Osteoblast (primary cell): ENCODE measurements around the gene SLC19A1. TPM values are rescaled to one million over a fixed set of nuclear protein-coding genes. Genes with fewer than 3 reads are reported as not detected.

Experiments used
- DNase-seq: peaks from one replicate; pipeline ENCODE4 v3.0.0; 2011; ENCODE audit warnings: low spot score, mixed read lengths; ENCODE audit not compliant: insufficient read length; ENCODE audit errors: missing footprints
- H2AFZ ChIP-seq: 2 replicates; pipeline ENCODE4 v1.6.0; 2011; ENCODE audit warnings: mild to moderate bottlenecking, low read length
- H3K27ac ChIP-seq: 2 replicates; pipeline ENCODE4 v1.5.1; 2011; ENCODE audit warnings: mild to moderate bottlenecking, low read depth, low read length, moderate library complexity
- H3K27me3 ChIP-seq: 2 replicates; pipeline ENCODE4 v1.6.0; 2012; ENCODE audit warnings: mild to moderate bottlenecking, control low read depth, inconsistent platforms, low read length, moderate library complexity; ENCODE audit not compliant: insufficient read depth
- H3K36me3 ChIP-seq: 2 replicates; pipeline ENCODE4 v1.5.1; 2011; ENCODE audit warnings: mild to moderate bottlenecking, low read length, control low read depth, moderate library complexity; ENCODE audit not compliant: insufficient read depth
- H3K4me1 ChIP-seq: 2 replicates; pipeline ENCODE4 v1.5.1; 2011; ENCODE audit warnings: mild to moderate bottlenecking, low read length, control low read depth, moderate library complexity; ENCODE audit not compliant: insufficient read depth
- H3K4me2 ChIP-seq: 2 replicates; pipeline ENCODE4 v1.6.0; 2011; ENCODE audit warnings: mild to moderate bottlenecking, low read length; ENCODE audit not compliant: insufficient read depth
- H3K4me3 ChIP-seq: fragments of 200-600 bp; sonication (generic); 3 replicates; pipeline ENCODE4 v1.5.1; 2012; ENCODE audit warnings: mild to moderate bottlenecking, low read length, inconsistent platforms; ENCODE audit not compliant: insufficient read depth
- H3K79me2 ChIP-seq: 2 replicates; pipeline ENCODE4 v1.6.0; 2012; ENCODE audit warnings: mild to moderate bottlenecking, low read length, control low read depth, inconsistent platforms; ENCODE audit not compliant: insufficient read depth
- H3K9me3 ChIP-seq: 2 replicates; pipeline ENCODE4 v1.5.1; 2011; ENCODE audit warnings: low read depth, low read length, control low read depth
- H4K20me1 ChIP-seq: 2 replicates; pipeline ENCODE4 v1.6.0; 2012; ENCODE audit warnings: mild to moderate bottlenecking, low read length, control low read depth; ENCODE audit not compliant: insufficient read depth
- CTCF ChIP-seq: IDR thresholded peaks from 2 replicates; pipeline ENCODE4 v1.5.1; 2011; ENCODE audit warnings: mild to moderate bottlenecking, low read depth, low read length, moderate library complexity; ENCODE audit errors: extremely low read depth
- total RNA-seq: library from RNA; depleted of rRNA; stranded (reverse); fragments of >200 nt; gene quantifications from 2 replicates; pipeline ENCODE4 v1.2.3, GENCODE V29; 2012

The SLC19A1 gene
- total RNA-seq, 1 donor, result 2.9 TPM

DNA sequence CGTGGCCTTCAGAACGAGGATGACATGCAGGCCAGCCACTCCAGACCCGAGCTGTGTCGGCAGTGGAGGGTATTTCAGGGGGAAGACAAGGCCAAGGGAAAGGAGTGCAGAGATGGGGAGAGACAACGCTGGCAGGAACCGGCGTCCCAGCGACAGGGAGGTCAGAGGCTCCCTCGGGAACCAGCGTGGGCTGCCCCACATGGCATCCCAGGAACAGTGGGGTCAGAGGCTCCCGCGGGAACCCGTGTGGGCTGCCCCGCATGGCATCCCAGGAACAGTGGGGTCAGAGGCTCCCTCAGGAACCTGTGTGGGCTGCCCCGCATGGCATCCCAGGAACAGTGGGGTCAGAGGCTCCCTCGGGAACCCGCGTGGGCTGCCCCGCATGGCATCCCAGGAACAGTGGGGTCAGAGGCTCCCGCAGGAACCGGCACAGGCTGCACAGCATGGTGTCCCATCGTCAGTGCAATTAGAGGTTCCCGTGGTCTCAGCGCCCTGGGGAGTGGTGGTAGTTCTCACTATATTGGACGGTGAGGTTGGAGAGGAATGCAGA lies 43.0 kb downstream of the SLC19A1 start:
- TF ChIP-seq CTCF, result no peak
- Histone ChIP-seq H2AFZ (no peak overlapping the region), H3K36me3 (no peaks in the 10 kb centered on the region), H3K9me3 (no peaks in the 10 kb centered on the region), H3K79me2 (no peaks in the 10 kb centered on the region), H3K27ac (no peak overlapping the region), H4K20me1 (no peaks in the 10 kb centered on the region), H3K27me3 (no peaks in the 10 kb centered on the region), H3K4me1 (no peaks in the 10 kb centered on the region), H3K4me3 (no peak overlapping the region), H3K4me2 (no peak overlapping the region)
- DNase-seq, result no peak

DNA sequence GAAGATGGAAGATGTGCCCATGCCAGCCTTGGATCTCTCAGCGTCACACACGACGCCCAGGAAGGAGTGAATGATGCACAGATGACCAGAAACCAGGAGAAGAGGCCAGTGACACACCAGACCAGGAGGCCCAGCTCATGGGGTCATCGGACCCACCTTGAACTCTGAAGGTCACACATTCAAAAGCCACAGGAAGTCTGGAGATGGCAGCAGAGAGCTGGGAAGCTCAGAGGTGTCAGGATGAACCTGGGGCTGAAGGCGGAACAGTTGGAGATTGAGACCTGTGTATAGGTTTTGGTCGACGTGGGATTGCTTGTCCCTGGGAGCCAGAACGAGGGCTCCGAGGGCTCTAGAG lies 43.6 kb downstream of the SLC19A1 start:
- TF ChIP-seq CTCF, result no peak

GRCh38 chr21:45497846-45498645 lies 44.2 kb downstream of the SLC19A1 start:
- Histone ChIP-seq H3K4me2 (no peak overlapping the region), H3K27ac (no peak overlapping the region), H3K4me1 (no peaks in the 10 kb centered on the region), H3K4me3 (no peak overlapping the region), H3K9me3 (no peaks in the 10 kb centered on the region), H3K79me2 (no peaks in the 10 kb centered on the region), H3K27me3 (no peaks in the 10 kb centered on the region), H3K36me3 (no peaks in the 10 kb centered on the region), H4K20me1 (no peaks in the 10 kb centered on the region), H2AFZ (no peak overlapping the region)
- no peak for DNase-seq
- TF ChIP-seq CTCF, result no peak

More for the DNA sequence above, 43.6 kb downstream of the SLC19A1 start:
- Histone ChIP-seq H2AFZ (no peak overlapping the region), H3K36me3 (no peaks in the 10 kb centered on the region), H3K27ac (no peak overlapping the region), H3K79me2 (no peaks in the 10 kb centered on the region), H4K20me1 (no peaks in the 10 kb centered on the region), H3K4me3 (no peak overlapping the region), H3K4me1 (no peaks in the 10 kb centered on the region), H3K27me3 (no peaks in the 10 kb centered on the region), H3K9me3 (no peaks in the 10 kb centered on the region), H3K4me2 (no peak overlapping the region)
- DNase-seq, result no peak

DNA sequence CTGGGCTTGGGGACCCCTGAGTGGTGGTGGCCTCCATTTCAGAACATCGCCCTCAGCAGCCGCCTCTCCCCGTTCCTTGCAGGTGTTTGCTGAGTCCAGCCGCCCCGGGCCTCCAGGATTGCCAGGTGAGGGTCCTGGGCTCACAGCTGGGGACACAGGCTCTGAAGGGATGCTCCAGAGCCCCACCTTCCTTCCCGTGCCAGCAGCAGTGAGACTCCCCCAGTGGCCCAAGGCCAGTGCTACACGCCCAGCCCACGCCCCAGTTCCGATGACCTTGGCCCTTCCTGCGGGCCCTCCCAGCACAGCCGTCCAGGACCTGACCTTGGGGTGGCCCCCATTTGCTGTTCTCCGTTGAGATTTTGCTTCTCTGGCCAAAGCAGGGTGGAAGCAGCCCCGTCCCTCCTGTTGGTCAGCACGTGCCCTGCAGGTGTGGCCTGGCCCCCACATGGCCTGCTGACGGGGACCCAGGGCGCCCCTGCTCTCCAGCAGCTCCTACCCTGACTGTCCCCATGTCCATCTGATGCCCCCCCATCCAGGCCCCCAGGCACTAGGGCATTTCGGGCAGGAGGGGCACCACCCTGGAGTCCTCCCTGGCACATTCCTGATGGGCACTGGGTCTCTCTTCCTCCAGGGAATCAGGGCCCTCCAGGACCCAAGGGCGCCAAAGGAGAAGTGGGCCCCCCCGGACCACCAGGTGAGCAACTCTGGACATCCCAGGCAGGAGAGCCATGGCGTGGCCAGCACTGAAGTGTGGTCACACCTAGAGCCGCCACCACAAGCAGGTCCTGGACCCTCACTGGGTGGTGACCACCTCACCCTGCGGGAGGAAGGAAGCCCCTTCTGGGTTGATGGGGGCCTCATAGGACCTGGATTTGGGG lies 45.0 kb downstream of the SLC19A1 start:
- H3K9me3 ChIP-seq, result no peaks in the 10 kb centered on the region
- H3K36me3 ChIP-seq, result no peaks in the 10 kb centered on the region
- DNase-seq, result no peak
- no peaks in the 10 kb centered on the region for H4K20me1 ChIP-seq
- no peak overlapping the region for H2AFZ ChIP-seq
- H3K27me3 ChIP-seq, result no peaks in the 10 kb centered on the region
- H3K4me1 ChIP-seq, result no peaks in the 10 kb centered on the region
- H3K4me2 ChIP-seq, result no peak overlapping the region
- H3K79me2 ChIP-seq, result no peaks in the 10 kb centered on the region
- H3K4me3 ChIP-seq, result no peak overlapping the region
- H3K27ac ChIP-seq, result no peak overlapping the region
- no peak for TF ChIP-seq CTCF
